HG02798 (cell line): ENCODE data around the gene BLMH.

Source experiments
- ATAC-seq: cut with Tn5 transposase; IDR thresholded peaks from one replicate; pipeline ENCODE4 v1.9.1; 2021; ENCODE audit warnings: mild to moderate bottlenecking; ENCODE audit not compliant: unreplicated experiment, poor library complexity

The BLMH gene

DNA sequence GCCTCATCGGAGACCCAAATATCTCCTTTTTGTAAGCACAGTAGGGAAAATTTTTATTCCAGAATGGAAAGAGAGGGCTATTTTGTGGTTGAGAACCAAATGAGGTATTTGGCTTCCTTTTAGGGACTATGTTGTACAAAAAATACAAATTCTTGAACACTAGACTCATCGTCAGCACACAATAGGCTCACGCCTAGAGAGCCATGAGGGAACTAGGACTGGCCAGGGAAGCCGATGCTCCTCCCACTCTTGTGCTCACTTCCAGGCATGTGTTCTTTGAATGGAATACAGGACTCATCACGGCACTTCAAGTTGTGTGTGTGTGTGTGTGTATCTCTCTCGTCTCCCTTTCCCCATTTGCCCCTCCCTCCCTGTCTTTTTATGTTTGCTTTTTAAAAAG lies 17.8 kb upstream of the BLMH start:
- ATAC-seq, result no peak

DNA sequence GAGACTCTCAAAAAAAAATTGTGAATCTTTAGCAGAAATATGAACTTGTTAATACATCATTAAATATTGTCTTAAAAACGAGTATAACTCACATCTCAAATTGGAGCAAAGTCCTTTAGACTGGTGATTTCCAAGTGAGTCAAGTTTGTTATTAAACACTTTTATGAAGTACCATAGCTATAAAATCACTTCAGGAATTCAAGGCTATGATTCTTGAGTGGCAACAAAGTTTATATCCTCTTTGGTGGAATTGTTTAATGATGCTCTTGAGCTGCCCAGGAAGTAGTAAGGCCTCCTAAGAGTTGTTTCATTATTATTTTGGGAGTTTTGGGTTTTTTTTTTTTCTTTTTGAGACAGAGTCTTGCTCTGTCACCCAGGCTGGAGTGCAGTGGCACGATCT lies 16.7 kb upstream of the BLMH start:
- ATAC-seq, result no peak

DNA sequence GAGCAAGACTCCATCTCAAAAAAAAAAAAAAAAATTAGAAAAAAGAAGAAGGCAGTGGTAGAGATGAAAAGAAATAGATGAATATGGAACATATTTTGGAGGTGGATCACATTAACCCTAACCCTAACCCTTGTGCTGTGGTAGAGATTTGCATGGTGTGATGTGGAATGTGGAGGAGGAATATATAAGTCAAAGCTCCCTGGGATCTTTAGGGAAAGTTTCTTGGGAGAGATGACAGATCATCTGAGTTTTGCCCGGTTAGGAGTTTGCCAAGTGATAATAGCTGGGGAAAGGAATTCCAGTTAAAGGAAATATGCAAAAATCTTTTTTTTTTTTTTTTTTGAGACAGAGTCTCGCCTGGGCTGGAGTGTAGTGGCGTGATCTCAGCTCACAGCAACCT lies 13.0 kb upstream of the BLMH start:
- no peak for ATAC-seq

DNA sequence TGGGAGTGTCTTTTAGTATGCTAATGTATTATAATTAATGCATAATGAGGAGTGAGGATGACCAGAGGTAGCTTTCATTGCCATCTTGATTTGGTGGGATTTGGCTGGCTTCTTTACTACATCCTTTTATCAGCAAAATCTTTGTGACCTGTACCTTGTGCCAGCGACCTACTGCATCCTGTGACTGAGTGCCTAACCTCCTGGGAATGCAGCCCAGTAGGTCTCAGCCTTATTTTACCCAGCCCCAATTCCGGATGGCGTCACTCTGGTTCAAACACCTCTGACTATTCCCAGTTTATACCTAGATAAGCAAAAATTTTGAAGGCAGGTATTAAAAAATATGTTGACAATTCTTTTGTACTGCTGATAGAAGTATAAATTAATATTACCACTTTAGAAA lies 10.5 kb upstream of the BLMH start:
- ATAC-seq, result no peak

DNA sequence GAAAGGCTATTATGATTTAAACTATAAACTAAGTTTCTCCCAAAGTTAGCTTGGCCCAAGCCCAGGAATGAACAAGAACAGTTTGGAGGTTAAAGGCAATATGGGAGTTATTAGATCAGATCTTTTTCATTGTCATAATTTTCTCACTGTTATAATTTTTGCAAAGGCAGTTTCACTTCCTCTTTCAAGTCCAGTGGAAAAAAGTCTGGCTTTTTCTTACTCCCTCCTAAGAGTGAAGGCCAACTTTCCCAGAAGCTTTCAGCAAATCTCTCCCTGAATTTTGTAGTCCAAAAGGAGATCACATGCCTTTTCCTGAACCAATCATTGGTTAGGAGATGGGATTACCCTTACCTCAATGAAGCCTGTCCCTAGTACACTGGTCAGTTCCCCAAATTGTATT lies 9.1 kb upstream of the BLMH start:
- ATAC-seq, result no peak

DNA sequence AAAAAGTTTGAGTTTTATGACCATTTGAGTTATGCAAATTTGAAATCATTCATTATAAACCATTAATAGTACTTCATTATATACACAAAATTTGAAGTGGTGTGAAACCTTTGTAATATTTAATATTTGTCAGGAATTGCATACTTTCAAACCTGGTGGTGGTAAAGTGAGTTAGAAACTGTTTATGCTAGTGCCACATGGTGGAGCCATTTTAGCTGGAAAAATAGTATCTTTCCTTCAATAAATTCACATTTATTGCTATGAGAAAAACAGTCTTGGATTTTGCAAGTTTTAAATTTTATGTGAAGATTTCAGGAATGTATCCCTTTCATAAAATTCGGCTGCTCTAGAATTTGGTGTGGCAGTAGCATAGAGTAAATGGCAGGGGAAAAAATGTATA lies 7.3 kb upstream of the BLMH start:
- ATAC-seq, result no peak

DNA sequence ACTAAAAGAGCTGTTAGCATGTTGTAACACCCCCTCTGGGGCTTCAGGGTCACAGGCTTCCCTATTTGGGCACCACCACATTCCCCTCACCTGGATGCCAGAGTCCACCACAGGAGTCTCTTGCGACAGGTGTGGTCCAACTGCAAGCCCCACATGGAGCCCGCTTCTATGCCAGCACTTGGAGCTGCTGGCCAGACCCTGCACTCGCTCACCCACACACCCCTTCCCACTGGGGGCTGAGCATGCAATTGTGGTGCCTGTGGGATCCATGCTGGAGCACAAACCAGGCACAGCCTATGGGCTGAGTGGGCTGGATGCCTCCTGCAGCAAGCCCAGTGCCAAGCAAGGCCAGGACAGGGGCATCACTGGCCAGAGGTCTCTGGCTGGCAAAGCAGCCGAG lies 6.0 kb upstream of the BLMH start:
- ATAC-seq, result no peak

DNA sequence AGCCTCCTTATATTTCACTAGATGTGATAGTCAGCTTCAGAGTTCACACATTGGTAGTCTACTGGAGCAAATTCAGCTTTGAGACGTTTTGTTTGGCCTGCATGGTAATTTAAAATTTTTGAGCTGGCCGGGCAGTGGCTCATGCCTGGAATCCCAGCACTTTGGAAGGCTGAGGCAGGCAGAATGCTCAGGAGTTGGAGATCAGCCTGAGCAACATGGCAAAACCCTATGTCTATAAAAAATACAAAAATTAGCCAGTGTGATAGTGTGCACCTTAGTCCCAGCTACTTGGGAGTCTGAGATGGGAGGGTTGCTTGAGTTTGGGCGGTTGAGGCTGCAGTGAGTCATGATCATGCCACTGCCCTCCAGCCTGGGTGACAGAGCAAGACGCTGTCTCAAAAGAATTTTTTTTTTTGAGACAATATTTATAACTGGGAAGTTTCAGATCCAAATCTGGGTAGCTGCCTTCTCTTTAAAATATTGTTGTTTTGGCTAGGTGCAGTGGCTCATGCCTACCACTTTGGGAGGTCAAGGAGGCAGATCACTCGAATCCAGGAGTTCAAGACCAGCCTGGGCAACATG lies 4.8 kb upstream of the BLMH start:
- no peak for ATAC-seq

DNA sequence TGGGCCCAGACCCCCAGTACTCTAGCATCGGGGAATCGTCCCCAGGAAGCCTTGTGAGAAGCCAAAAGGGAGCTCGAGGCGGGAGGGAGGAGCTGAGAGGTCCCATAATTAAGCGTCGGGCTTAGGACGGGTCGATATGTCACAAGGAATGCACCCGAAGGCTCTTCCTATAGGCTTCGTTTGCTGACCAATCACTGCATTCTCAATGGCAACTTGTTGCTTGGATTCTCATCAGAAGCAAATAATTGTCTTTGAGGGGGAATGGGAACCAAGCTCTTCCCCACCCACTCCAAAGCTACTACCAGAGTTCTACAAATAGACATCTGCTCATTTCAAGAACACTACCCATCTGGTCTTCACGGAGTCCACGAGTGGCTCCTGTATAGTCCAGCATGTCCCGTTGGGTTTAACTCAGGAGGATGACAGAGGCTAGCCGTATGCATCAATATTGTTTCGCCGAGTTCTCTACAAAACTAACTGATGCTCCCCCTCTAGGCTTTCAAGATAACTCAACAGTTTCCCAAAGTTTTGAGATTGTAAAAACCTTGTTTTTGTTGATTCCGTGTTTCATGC lies 628 bp upstream of the BLMH start:
- ATAC-seq, result peak; percentile 22

DNA sequence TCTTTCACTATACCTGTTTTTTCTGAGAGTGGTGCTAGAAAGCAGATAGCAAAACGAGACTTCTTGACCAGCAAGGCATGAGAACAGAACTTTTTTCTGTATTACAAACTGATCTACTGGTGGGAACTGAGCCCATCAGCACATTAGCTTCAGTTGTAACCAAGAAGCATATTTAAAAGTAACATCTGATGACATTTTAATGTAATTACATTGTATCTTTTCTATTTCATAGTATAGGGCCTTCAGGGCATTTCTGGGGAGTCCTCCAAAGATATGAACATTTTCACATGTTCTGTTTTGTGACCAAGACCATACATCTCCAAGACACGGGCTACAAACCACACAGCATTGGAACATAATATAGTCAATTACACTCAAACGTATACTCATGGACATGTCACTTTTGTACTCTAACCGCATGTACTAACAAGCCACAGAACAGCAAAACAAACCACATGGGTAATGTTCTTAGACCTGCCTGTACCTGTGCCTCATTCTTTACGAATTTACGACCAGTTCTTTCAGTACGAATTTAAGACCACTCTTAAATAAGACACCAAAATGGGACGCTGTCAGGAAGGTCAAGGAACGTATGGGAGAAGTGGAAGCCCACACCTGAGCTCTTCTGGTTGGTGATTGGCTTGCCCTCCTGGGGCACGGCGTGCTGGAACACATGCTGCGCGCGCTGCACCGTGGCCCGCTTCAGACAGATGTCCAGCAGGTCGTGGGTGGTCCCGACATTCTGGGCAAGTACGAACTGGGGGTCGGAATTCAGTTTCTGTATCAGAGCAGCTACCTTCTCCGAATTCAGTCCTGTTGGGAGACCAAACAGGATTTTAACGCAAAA lies 825 bp downstream of the BLMH start:
- ATAC-seq, result peak; percentile 50

DNA sequence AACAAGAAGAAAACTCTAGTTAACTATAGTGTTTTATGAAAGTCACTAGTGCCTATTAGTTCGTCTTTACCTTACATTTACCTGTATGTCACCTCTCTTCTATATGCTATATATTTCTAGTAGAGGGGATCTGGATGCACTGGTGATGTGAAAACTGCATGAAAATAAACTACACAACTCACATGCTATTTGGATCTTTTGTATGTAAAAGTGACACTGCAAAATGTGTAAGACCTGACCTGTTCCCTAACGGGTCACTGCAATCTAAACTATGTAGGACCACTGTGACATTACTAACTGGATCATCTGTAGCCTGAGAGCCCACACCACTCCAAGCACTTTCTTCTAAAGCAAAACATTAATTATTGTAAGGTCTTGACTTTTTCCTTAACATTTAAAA lies 1.7 kb downstream of the BLMH start:
- no peak for ATAC-seq

DNA sequence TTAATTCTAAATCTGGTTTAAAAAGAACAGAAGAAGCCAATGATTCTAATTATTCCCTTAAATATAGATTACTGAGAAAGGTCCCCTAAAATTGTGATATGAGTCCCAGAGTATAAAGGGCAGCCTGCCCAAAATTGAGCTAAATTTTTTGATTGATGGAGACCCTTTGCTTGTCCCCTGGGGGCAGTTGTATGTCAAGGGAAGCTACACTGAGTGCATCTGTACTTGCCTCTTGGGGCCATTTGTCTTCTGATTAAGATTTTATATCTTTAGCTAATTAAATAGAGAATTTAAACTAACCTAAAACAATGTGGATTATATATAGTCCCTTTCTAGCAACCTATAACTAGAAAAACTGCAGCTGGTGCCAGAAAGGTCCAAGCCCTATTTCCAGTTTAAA lies 12.6 kb downstream of the BLMH start:
- ATAC-seq, result no peak

DNA sequence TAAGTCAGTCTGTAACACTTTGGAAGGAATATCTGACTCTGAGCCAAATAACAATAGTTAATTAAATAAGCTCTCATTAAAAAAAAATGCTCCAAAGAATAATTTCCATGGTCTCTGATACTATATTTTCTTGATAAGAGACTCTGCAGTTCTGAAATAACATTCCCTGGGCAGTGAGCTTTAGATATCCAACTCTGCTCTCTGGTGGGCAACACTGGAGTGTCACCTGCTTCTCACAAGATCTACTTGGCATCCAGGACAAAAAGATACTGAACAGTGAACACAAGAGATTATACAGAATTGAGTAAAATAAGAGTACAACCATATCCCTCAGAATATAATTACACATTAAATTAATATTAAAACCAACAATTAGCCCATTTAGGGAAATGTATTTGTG lies 13.7 kb downstream of the BLMH start:
- ATAC-seq, result no peak

DNA sequence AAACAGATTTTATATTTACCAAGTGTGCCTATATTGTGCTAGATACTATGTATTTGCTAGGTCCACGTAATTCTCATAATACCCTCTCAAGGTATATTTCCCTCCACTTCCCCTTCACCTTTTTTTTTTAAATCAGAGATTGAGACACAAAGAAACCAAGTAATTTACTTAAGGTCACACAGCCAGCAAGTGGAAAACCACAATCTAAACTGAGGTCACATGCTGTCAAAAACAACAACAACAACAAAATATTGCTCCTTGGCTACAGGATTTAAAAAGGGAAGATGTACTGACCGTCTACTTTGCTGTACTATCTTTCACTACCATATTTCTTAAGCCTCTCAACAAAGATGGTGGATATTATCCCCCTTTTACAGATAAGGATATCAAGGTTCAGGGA lies 15.8 kb downstream of the BLMH start:
- ATAC-seq, result no peak

DNA sequence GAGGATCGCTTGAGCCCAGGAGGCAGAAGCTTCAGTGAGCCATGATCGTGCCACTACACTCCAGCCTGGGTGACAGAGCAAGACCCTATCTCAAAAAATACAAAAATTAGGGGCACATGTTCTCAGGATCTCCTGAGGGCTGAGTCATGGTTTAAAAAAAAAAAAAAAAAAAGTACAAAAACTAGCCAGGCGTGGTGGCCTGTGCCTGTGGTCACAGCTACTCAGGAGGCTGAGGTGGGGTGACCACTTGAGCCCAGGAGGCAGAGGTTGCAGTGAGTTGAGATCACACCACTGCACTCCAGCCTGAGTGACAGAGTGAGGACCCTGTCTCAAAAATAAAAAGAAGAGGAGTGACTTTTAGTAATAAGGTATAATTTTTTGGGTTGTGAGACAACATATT lies 16.9 kb downstream of the BLMH start:
- ATAC-seq, result no peak

DNA sequence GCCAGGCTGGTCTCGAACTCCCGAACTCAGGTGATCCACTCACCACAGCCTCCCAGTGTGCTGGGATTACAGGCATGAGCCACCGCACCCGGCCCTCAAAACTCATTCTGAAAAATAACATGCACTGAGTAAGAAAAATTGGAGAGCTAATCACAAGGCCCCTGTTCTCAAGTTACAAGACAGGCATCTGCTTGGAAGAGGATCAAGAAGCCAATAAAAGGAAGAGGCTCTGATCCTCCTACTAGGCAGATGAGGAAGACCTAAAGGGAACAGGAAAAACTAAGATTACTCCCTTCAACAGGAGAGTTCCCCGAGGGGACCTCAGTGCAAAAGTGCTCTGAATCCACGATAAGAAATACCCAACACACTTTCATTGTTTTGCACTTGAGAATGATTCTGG lies 18.4 kb downstream of the BLMH start:
- ATAC-seq, result no peak

DNA sequence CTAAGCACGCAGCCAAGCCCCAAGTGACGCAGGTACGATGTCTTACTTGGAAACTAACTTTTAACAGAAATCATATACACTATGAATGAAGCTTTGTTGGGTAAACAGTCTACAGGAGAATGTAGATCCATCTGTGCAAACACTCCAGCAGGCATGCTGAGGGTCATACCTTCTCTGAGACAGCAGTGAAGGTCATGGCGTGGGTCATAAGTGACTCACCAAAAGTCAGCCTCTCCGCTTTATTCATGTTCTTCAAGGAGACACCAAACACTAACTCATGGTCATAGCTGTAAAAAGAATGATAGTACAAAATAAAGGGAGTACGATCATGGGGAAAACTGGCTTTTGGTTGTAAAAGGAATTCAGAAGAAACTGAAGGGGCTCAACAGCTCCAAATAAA lies 20.6 kb downstream of the BLMH start:
- ATAC-seq, result no peak

DNA sequence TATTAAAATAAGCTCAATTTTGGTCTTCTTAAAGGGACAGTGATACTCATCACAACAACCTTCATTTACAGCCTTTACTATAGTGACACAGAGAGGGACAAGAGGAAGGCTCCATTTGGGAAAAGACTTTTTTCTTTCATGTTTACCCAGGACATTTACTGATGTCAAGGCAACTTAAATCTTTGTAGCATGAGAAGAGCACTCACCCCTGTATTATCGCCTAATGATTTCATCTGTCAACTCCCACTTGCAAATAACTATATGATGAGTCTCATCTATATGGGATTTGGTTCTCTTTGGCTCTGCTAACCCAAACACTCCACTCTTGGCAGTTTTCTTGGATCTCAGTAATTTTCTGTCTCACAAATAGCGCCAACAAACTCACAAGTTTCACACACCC lies 24.1 kb downstream of the BLMH start:
- ATAC-seq, result no peak

DNA sequence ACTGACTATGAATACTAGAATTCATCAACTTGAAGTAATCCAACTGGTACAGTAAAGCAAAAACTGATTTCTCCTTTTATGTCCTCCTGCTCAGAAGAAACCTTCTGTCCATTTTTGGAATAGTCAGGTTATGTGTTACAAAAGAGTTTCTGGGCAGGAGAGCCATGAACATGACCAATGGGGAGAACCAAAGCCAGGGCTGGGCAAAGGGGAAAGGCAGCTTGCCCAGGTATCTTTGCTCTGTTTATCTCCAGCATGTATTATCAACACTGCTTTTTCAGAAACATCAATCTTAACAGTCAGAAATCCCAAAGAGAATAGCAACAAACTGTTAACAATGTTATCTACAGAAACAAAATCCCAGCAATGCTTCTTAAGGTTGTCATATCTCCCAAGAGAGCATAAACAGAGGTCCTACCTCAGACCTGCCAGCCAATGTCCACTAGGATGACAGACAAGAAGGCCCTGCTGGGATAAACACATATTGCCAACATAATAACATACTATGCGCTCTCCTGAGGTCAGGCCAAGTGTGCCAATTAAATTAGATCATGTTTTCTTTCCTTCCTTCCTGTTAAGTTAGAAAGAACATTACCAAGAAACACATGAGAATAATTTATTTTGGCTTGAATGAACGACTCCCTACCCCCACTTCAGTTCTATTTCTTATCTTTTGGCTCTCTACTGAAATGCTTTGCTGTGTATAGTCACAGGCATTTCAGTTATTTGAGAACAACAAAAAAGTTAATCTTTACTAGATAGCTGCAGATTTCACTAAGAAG lies 28.0 kb downstream of the BLMH start:
- ATAC-seq, result no peak

DNA sequence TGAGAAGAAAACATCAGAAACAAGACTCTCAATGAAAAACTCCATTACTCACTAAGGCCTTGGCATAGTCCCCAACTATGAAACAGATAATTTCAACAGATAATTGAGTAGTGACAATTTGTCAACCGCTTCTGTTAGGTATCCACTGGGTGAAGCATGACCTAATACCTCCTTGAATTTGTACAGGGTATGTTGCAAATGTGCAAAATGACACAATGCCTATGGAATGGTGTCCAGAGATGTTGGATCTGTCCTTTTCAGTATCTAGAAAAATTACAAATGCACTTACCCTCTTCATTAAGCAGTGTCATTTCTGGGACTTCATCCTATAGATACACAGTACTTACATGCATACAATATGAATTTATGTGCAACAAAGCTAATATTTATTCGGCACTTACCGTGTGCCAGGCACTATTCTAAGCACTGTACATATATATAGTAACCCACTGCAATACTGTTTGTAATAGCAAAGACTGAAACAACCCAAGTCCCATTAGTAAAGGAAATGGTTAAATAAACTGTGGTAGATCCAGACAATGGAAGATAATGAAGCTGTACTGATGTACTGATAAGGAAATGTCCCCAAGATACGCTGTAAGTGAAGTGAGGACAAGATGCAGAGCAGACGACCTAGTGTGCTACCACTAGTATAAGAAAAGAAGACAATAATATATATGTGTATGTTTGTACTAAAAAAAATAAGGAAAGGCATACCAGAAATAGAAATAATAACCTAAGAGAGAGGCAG lies 34.8 kb downstream of the BLMH start:
- ATAC-seq, result no peak
